ENCODE measurements around the gene CENPQ. TPM values are rescaled to one million over a fixed set of nuclear protein-coding genes. Genes with fewer than 3 reads are reported as not detected.

CENPQ gene
- total and polyA plus RNA-seq, 10 donors, result 3.8 to 9.6 (median 5.4) TPM

DNA sequence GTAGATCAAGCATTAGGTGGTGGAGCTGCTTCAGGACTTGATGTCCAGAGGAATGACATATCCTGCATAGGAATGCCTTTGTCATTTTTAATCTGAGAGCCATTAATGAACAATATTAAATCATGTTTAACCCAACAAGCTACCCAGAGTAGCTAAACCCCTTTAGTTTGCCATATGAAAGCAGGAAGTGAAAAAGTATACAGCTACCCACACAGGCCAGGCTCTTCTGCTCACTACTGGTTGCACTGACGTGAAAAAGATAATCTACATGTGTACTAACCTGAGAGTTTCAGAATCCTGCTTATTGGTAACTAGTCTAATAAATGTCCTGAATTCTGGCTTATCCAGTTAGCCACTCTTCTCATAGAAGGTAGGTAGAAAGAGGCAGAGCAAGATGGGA lies 56.5 kb downstream of the CENPQ start:
- WGBS, 5 donors, result 55 to 89% (median 76%) methylated on average over 1 of the region's 1 CpG
- no peak for DNase-seq
- Histone ChIP-seq H3K36me3 (no peaks in the 10 kb centered on the region), H3K9me3 (no peaks in the 10 kb centered on the region), H3K27me3 (replicated peaks in 1 of 7) (no peaks in the 10 kb centered on the region), H3K27ac (no peak overlapping the region), H3K4me3 (no peak overlapping the region), H3K4me1 (no peaks in the 10 kb centered on the region)
- TF ChIP-seq, protein P1, sequence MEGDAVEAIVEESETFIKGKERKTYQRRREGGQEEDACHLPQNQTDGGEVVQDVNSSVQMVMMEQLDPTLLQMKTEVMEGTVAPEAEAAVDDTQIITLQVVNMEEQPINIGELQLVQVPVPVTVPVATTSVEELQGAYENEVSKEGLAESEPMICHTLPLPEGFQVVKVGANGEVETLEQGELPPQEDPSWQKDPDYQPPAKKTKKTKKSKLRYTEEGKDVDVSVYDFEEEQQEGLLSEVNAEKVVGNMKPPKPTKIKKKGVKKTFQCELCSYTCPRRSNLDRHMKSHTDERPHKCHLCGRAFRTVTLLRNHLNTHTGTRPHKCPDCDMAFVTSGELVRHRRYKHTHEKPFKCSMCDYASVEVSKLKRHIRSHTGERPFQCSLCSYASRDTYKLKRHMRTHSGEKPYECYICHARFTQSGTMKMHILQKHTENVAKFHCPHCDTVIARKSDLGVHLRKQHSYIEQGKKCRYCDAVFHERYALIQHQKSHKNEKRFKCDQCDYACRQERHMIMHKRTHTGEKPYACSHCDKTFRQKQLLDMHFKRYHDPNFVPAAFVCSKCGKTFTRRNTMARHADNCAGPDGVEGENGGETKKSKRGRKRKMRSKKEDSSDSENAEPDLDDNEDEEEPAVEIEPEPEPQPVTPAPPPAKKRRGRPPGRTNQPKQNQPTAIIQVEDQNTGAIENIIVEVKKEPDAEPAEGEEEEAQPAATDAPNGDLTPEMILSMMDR (IDR thresholded peaks at IDR 0.05 in 8 of 11, conservative IDR thresholded peaks at IDR 0.05 in 3 of 11), result no peak
- intact Hi-C loops (cut with DNase I; ENCODE audit: low total_unique reads), result no loop called here

DNA sequence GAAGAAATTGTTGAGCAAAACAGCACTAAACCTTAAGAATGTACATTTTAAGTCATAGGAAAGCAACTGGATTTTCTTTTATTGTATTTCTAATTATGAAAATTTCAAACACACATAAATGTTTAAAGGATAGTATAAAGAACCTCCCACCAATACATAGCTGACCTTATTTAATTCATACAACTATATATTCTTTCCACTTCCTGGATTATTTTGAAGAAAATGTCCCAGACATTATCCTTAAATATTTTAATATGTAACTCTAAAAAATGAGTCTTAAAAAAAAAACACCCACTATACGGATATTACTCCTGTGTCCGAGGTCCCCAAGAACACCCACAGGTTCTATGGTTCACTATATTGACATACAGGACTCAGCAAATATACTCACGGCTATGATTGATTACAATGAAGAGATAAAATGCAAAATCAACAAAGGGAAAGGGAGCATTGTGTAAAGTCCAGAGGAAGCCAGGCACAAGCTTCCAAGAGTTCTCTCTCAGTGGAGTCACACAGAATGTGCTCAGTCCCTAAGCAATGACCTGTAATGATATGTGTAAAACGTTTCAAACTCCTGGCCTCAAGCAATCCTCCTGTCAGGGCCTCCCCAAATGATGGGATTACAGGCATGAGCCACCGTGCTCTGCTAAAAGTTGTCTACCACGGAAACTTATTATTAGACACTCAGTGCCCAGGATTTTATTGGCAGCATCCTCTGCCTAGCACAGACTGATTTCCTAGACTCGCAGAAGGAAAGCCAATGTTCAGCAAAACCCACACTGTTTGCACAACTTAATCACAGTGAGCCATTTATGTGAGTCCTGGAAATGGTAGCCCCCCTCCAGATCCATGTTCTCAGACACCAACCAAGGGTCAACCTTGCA lies 59.8 kb downstream of the CENPQ start:
- Histone ChIP-seq H3K4me1 (no peaks in the 10 kb centered on the region), H3K27me3 (replicated peaks in 1 of 7) (peaks cover 0 to 8% (median 0%) of the 10 kb centered on the region in 7 donors), H3K27ac (no peak overlapping the region), H3K4me3 (no peak overlapping the region), H3K9me3 (no peaks in the 10 kb centered on the region), H3K36me3 (no peaks in the 10 kb centered on the region)
- no peak for DNase-seq
- intact Hi-C loops (cut with DNase I; ENCODE audit: low total_unique reads), result no loop called here
- WGBS, 5 donors, result 76 to 86% (median 85%) methylated on average over 7 of the region's 7 CpGs
- TF ChIP-seq POLR2A (IDR thresholded peaks at IDR 0.05) (no peak), POLR2AphosphoS5 (IDR thresholded peaks at IDR 0.05) (no peak)
- TF ChIP-seq, protein P1 (IDR thresholded peaks at IDR 0.05 in 8 of 11, conservative IDR thresholded peaks at IDR 0.05 in 3 of 11), result no peak

DNA sequence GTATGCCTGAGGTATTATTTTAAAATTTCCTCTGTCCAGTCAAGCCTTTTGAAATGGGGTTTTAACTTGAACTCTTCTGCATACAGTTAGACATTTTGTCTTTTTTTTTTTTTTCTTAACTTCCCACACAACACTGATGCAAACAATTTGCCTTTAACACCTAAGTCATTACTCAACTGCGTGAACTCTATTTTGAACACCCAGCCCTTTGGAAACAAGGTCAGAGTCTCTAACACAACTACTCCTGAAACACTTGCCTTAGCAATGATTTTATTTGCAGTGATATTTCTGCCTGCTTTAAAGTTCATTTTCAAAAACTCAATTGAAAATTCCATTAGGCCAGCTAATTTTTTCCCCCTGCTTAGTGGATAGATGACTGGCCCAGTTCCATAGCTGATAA lies 60.7 kb downstream of the CENPQ start:
- DNase-seq, result no peak
- no peak overlapping the region for H3K27ac ChIP-seq
- peaks cover 0 to 8% (median 0%) of the 10 kb centered on the region in 7 donors for H3K27me3 ChIP-seq (replicated peaks in 1 of 7)
- 90 to 97% (median 92%) methylated on average over 1 of the region's 1 CpG for WGBS, 5 donors
- intact Hi-C loops (cut with DNase I; ENCODE audit: low total_unique reads), result no loop called here
- H3K9me3 ChIP-seq, result no peaks in the 10 kb centered on the region
- H3K4me1 ChIP-seq, result no peaks in the 10 kb centered on the region
- no peaks in the 10 kb centered on the region for H3K36me3 ChIP-seq
- H3K4me3 ChIP-seq, result no peak overlapping the region
- TF ChIP-seq, protein P1 (IDR thresholded peaks at IDR 0.05 in 8 of 11, conservative IDR thresholded peaks at IDR 0.05 in 3 of 11), result no peak
- TF ChIP-seq POLR2A (IDR thresholded peaks at IDR 0.05) (no peak), POLR2AphosphoS5 (IDR thresholded peaks at IDR 0.05) (no peak)

DNA sequence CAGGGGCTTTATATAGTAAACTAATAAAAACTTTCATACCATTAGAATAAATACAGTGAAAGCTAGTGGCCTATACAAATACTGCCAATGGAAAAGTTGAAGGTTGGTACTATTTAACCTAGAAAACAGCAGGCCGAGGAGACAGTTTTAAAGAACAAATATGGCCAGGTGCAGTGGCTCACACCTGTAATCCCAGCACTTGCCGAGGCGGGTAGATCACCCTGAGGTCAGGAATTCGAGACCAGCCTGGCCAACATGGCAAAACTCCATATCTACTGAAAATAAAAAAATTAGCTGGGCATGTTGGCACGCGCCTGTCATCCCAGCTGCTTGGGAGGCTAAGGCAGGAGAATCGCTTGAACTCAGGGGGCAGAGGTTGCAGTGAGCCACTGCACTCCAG lies 61.4 kb downstream of the CENPQ start:
- no peaks in the 10 kb centered on the region for H3K36me3 ChIP-seq
- intact Hi-C loops (cut with DNase I; ENCODE audit: low total_unique reads), result no loop called here
- H3K27ac ChIP-seq, result no peak overlapping the region
- no peaks in the 10 kb centered on the region for H3K4me1 ChIP-seq
- TF ChIP-seq, protein P1 (IDR thresholded peaks at IDR 0.05 in 8 of 11, conservative IDR thresholded peaks at IDR 0.05 in 3 of 11), result no peak
- TF ChIP-seq POLR2AphosphoS5 (IDR thresholded peaks at IDR 0.05) (no peak), POLR2A (IDR thresholded peaks at IDR 0.05) (no peak)
- H3K4me3 ChIP-seq, result no peak overlapping the region
- no peak for DNase-seq
- peaks cover 0 to 8% (median 0%) of the 10 kb centered on the region in 7 donors for H3K27me3 ChIP-seq (replicated peaks in 1 of 7)
- H3K9me3 ChIP-seq, result no peaks in the 10 kb centered on the region
- WGBS, 5 donors, result 84 to 91% (median 91%) methylated on average over 7 of the region's 7 CpGs
